ENCODE results near the gene TP53. TPM values are rescaled to one million over a fixed set of nuclear protein-coding genes. Genes with fewer than 3 reads are reported as not detected.
A peak's percentile ranks its signal among the peaks of the same experiment; 100 is the strongest.

The TP53 gene
- total RNA-seq, 1 experiment from 2014 or later: 129 TPM

GRCh38 chr17:7705269-7706255, 18.3 kb upstream of the TP53 start:
- CTCF ChIA-PET: interaction anchor here (0.5 kb wide), 1 partner anchor 11 kb away, joined by 6 read pairs; no protein-coding TSS in a partner anchor
- peak overlapping the region; percentile 44 to 54 for H3K4me3 ChIP-seq (ENCODE audit: low read depth in 2 of 2, low read length in 2 of 2)
- no peaks in the 10 kb centered on the region for H3K27me3 ChIP-seq (ENCODE audit: control insufficient read depth, insufficient read depth, low read length)
- H3K36me3 ChIP-seq (ENCODE audit: control insufficient read depth, insufficient read depth, low read length): no peaks in the 10 kb centered on the region
- H3K27ac ChIP-seq (ENCODE audit: low read length): no peak overlapping the region
- in situ Hi-C loops (cut with HindIII; ENCODE audit: low pct_unique_long_range_greater_than_20kb, low sequenced_read_pairs) (no loop called here), intact Hi-C loops (cut with micrococcal nuclease; ENCODE audit: unreplicated experiment) (no loop called here)
- no peaks in the 10 kb centered on the region for H3K9me3 ChIP-seq (ENCODE audit: control insufficient read depth, insufficient read depth, low read depth, low read length)
- POLR2A ChIA-PET: interaction anchor here (0.6 kb wide), 1 partner anchor 18 kb away, joined by 7 read pairs; the partner anchor contains the start of gene TP53
- DNase-seq (ENCODE audit: low read depth, low spot score): no peak
- no peak for TF ChIP-seq SIN3A (IDR thresholded peaks at IDR 0.05; ENCODE audit: borderline replicate concordance, insufficient read depth, low read depth, low read length)
- TF ChIP-seq, protein P1, sequence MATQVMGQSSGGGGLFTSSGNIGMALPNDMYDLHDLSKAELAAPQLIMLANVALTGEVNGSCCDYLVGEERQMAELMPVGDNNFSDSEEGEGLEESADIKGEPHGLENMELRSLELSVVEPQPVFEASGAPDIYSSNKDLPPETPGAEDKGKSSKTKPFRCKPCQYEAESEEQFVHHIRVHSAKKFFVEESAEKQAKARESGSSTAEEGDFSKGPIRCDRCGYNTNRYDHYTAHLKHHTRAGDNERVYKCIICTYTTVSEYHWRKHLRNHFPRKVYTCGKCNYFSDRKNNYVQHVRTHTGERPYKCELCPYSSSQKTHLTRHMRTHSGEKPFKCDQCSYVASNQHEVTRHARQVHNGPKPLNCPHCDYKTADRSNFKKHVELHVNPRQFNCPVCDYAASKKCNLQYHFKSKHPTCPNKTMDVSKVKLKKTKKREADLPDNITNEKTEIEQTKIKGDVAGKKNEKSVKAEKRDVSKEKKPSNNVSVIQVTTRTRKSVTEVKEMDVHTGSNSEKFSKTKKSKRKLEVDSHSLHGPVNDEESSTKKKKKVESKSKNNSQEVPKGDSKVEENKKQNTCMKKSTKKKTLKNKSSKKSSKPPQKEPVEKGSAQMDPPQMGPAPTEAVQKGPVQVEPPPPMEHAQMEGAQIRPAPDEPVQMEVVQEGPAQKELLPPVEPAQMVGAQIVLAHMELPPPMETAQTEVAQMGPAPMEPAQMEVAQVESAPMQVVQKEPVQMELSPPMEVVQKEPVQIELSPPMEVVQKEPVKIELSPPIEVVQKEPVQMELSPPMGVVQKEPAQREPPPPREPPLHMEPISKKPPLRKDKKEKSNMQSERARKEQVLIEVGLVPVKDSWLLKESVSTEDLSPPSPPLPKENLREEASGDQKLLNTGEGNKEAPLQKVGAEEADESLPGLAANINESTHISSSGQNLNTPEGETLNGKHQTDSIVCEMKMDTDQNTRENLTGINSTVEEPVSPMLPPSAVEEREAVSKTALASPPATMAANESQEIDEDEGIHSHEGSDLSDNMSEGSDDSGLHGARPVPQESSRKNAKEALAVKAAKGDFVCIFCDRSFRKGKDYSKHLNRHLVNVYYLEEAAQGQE (IDR thresholded peaks at IDR 0.05; ENCODE audit: insufficient read depth in 1 of 2, low read depth in 2 of 2, low read length in 1 of 2): no peak
- TF ChIP-seq POLR2AphosphoS5 (IDR thresholded peaks at IDR 0.05; ENCODE audit: low read depth, low read length): no peak
- TF ChIP-seq TCF7L2 (IDR thresholded peaks at IDR 0.05; ENCODE audit: low read depth, low read length): no peak
- no peak for TF ChIP-seq CTCF (IDR thresholded peaks at IDR 0.05)
- ATAC-seq: peak; percentile 27
- BruUV-seq (replicated peaks): no TSS peak
- H3K4me1 ChIP-seq (ENCODE audit: control insufficient read depth, insufficient read depth, low read length): peaks cover 12% of the 10 kb centered on the region; the same call in 1 of the 2 replicates

DNA sequence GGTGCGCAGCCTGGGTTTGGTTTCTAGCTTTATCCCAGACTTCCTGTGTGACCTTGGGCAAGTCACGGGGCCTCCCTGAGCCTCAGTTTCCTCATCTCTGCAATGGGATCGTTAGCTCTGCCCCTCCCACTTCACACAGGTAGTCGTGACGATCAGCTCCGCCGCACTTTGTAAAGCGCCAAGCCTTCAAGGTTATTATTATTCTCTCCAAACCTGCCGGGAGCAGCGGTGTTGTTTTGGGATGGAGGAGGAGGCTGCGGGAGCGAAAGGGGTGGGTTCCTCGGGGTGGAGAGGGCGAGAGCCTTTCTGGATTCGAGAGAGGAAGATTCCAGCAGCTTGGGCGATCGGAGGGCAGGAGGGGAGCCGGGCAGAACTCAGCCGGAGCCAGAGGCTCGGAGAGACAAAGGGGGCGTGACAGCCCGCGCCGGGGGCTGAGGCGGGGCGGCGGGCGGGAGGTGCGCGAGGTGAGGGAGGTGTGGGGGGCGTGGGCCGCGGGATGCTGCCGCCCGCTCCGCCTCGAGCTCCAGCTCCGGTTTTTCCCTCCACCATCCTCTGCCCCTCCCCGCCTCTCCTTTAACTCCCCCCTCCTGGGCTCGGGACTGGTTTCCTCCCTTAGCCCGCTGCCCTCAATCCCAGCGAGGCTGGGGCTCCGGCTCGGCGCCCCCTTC, 17.4 kb upstream of the TP53 start, which contains the start of gene EFNB3:
Gene EFNB3, plus strand, starts transcription at position 602 of the 668 bp plus-strand sequence. CDS start 397 bp downstream, outside the sequence.
- no peaks in the 10 kb centered on the region for H3K36me3 ChIP-seq (ENCODE audit: control insufficient read depth, insufficient read depth, low read length)
- peaks cover 12% of the 10 kb centered on the region; the same call in 1 of the 2 replicates for H3K4me1 ChIP-seq (ENCODE audit: control insufficient read depth, insufficient read depth, low read length)
- DNase-seq (ENCODE audit: low read depth, low spot score): no peak
- BruUV-seq (replicated peaks): no TSS peak
- TF ChIP-seq TCF7L2 (IDR thresholded peaks at IDR 0.05; ENCODE audit: low read depth, low read length): no peak
- no peak for TF ChIP-seq SIN3A (IDR thresholded peaks at IDR 0.05; ENCODE audit: borderline replicate concordance, insufficient read depth, low read depth, low read length)
- no peak for TF ChIP-seq CTCF (IDR thresholded peaks at IDR 0.05)
- TF ChIP-seq, protein P1 (IDR thresholded peaks at IDR 0.05; ENCODE audit: insufficient read depth in 1 of 2, low read depth in 2 of 2, low read length in 1 of 2): no peak
- no peak for TF ChIP-seq POLR2AphosphoS5 (IDR thresholded peaks at IDR 0.05; ENCODE audit: low read depth, low read length)
- H3K27me3 ChIP-seq (ENCODE audit: control insufficient read depth, insufficient read depth, low read length): no peaks in the 10 kb centered on the region
- POLR2A ChIA-PET: interaction anchor here (0.6 kb wide), 1 partner anchor 17 kb away, joined by 7 read pairs; the partner anchor contains the start of gene TP53
- H3K27ac ChIP-seq (ENCODE audit: low read length): no peak within 1 kb of the TSS
- CTCF ChIA-PET: interaction anchor here (0.5 kb wide), 1 partner anchor 12 kb away, joined by 6 read pairs; no protein-coding TSS in a partner anchor
- intact Hi-C loops (cut with micrococcal nuclease; ENCODE audit: unreplicated experiment): no loop called here
- ATAC-seq: peak; percentile 55
- H3K4me3 ChIP-seq (ENCODE audit: low read depth in 2 of 2, low read length in 2 of 2): peak within 1 kb of the TSS; percentile 44 to 54
- in situ Hi-C loops (cut with HindIII; ENCODE audit: low pct_unique_long_range_greater_than_20kb, low sequenced_read_pairs): no loop called here
- no peaks in the 10 kb centered on the region for H3K9me3 ChIP-seq (ENCODE audit: control insufficient read depth, insufficient read depth, low read depth, low read length)
